ENCODE data around the gene PIN4.
"Not testable (repeated sequence)": the region's sequence is repeated elsewhere in the genome, so short reads cannot be mapped to it uniquely, and the experiment has no call there.

PIN4 gene

DNA sequence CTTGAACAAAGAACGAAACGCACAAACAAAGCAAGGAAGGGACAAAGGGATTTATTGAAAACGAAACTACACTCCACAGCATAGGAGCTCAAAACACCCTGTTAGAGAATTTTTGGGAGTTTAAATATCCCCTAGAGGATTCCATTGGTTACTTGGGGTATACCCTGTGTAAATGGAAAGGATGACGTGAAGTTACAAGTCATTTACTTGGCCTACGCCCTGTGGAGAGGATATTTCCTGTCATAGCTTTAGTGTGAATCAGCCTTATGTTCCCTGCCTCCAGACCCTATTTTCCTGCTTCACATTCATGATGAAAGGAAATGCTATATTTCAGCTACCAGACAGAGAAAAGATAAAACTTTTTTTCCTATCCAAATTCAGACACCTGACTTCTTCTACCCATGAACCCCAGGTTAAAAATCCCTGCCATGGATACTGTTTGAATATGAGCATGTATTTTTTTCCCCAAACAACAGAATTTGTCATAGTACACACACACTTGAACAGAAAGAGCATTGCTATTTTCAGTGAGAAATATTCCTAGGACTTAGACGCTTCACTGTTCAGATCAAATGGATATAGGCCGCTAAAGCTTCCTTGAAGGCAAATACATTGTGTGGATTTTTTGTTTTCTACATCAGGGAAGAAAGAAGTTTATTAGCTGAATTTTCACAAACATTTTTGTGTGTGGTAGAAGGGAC, 20.4 kb downstream of the PIN4 start:
- no peaks in the 10 kb centered on the region for H3K4me1 ChIP-seq (ENCODE audit: control insufficient read depth in 2 of 2, insufficient read depth in 2 of 2, low read length in 2 of 2)
- H3K4me3 ChIP-seq (ENCODE audit: low read length in 2 of 2), result no peak overlapping the region
- peaks cover 0 to 37% of the 10 kb centered on the region in 2 donors for H3K36me3 ChIP-seq (ENCODE audit: control insufficient read depth in 2 of 2, insufficient read depth in 2 of 2, low read length in 2 of 2)
- no peaks in the 10 kb centered on the region for H3K9me3 ChIP-seq (ENCODE audit: control insufficient read depth in 2 of 2, low read length in 2 of 2)
- no peaks in the 10 kb centered on the region for H3K27me3 ChIP-seq (ENCODE audit: control insufficient read depth in 2 of 2, insufficient read depth in 2 of 2, low read length in 2 of 2)
- H3K9ac ChIP-seq (ENCODE audit: low read depth in 1 of 2, low read length in 2 of 2), result no peak overlapping the region
- no peak overlapping the region for H3K27ac ChIP-seq (ENCODE audit: low read depth in 2 of 2, low read length in 2 of 2)

DNA sequence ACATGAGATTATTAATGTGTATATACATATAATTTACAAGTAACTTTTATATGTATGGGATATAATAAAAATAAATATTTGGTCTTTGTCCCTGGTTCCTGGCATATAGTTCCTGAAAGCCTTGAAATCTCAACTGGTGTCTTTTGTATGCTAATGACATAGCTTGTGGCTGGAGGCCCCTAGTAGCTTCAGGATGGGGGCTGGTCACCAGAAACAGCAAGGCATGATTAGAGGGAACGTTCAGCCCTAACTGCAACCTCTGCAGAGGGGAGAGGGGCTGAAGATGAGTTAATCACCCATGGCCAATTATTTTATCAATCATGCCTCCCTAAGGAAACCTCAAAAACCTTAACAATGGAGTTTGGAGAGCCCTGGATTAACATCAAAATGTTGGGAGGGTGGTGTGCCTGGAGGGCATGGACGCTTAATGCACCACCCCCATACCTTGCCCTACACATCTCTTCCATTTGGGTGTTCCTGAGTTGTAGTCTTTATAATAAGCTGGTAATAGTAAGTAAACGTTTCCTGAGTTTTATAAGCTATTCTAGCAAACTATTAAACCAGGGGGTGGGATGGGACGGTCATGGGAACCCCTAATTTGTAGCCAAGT, 21.3 kb downstream of the PIN4 start:
- no peaks in the 10 kb centered on the region for H3K4me1 ChIP-seq (ENCODE audit: control insufficient read depth in 2 of 2, insufficient read depth in 2 of 2, low read length in 2 of 2)
- H3K9ac ChIP-seq (ENCODE audit: low read depth in 1 of 2, low read length in 2 of 2), result no peak overlapping the region
- no peaks in the 10 kb centered on the region for H3K27me3 ChIP-seq (ENCODE audit: control insufficient read depth in 2 of 2, insufficient read depth in 2 of 2, low read length in 2 of 2)
- H3K4me3 ChIP-seq (ENCODE audit: low read length in 2 of 2), result no peak overlapping the region
- H3K27ac ChIP-seq (ENCODE audit: low read depth in 2 of 2, low read length in 2 of 2), result no peak overlapping the region
- no peaks in the 10 kb centered on the region for H3K9me3 ChIP-seq (ENCODE audit: control insufficient read depth in 2 of 2, low read length in 2 of 2)
- H3K36me3 ChIP-seq (ENCODE audit: control insufficient read depth in 2 of 2, insufficient read depth in 2 of 2, low read length in 2 of 2), result peaks cover 0 to 29% of the 10 kb centered on the region in 2 donors

DNA sequence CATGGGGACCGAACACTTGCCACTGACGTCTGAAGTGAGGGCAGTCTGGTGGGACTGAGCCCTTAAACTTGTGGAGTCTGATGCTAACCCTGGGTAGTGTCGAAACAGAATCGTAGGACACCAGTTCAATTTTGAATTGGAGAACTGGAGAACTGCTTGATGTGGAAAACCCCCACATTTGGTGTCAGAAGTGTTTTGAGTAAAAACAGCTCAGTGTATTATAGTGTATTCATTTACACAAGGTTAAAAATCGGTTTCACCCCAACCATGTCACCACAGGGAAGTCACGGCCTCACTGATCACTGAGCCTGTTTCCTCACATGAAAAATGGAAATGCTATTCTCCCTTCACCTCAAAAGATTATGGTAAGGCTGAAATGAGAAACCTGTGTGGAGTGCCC, 21.9 kb downstream of the PIN4 start:
- H3K36me3 ChIP-seq (ENCODE audit: control insufficient read depth in 2 of 2, insufficient read depth in 2 of 2, low read length in 2 of 2), result peaks cover 0 to 27% of the 10 kb centered on the region in 2 donors
- no peaks in the 10 kb centered on the region for H3K9me3 ChIP-seq (ENCODE audit: control insufficient read depth in 2 of 2, low read length in 2 of 2)
- no peaks in the 10 kb centered on the region for H3K4me1 ChIP-seq (ENCODE audit: control insufficient read depth in 2 of 2, insufficient read depth in 2 of 2, low read length in 2 of 2)
- H3K4me3 ChIP-seq (ENCODE audit: low read length in 2 of 2), result no peak overlapping the region
- no peak overlapping the region for H3K9ac ChIP-seq (ENCODE audit: low read depth in 1 of 2, low read length in 2 of 2)
- H3K27me3 ChIP-seq (ENCODE audit: control insufficient read depth in 2 of 2, insufficient read depth in 2 of 2, low read length in 2 of 2), result no peaks in the 10 kb centered on the region
- H3K27ac ChIP-seq (ENCODE audit: low read depth in 2 of 2, low read length in 2 of 2), result no peak overlapping the region

DNA sequence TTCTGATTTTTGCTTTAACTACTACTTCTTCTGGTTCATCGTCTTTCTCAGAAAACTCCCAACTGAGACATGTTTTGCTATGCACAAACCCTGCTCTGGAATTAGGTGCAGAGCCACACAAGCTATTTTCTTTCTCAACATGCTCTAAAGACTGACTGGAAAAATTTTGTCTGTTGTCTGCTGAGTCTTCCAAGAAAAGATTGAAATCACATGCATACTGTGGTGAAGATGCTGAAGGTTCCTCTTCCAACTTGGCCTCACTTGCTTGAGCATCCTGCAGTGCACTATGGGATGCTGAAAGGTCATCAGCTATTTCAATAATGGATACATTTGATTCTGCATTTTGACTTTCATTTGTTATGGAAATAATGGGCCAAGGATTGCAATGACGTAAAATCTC, 24.1 kb downstream of the PIN4 start:
- Histone ChIP-seq H3K9ac (ENCODE audit: low read depth in 1 of 2, low read length in 2 of 2) (no peak overlapping the region), H3K4me1 (ENCODE audit: control insufficient read depth in 2 of 2, insufficient read depth in 2 of 2, low read length in 2 of 2) (no peaks in the 10 kb centered on the region), H3K36me3 (ENCODE audit: control insufficient read depth in 2 of 2, insufficient read depth in 2 of 2, low read length in 2 of 2) (peaks cover 0 to 16% of the 10 kb centered on the region in 2 donors), H3K4me3 (ENCODE audit: low read length in 2 of 2) (no peak overlapping the region), H3K27ac (ENCODE audit: low read depth in 2 of 2, low read length in 2 of 2) (no peak overlapping the region), H3K27me3 (ENCODE audit: control insufficient read depth in 2 of 2, insufficient read depth in 2 of 2, low read length in 2 of 2) (no peaks in the 10 kb centered on the region), H3K9me3 (ENCODE audit: control insufficient read depth in 2 of 2, low read length in 2 of 2) (no peaks in the 10 kb centered on the region)

DNA sequence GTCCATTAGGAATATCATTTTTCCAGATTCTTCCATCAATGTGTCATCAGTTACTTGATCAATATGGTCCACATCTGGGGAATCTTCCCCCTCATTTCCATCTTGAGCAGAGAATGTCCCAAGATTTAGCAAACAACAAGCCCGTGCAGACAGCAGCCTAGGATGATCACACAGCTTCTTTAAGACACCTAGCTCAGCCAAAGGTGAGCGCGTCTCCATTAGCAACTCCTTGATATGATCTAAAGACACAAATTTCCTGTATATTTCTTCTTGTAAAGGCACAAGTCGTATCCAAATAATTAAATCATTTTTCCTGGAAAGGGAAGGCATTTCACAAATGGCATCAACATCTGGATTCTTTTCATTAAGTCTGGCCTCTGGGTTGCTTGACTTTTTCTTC, 25.8 kb downstream of the PIN4 start:
- Histone ChIP-seq H3K36me3 (ENCODE audit: control insufficient read depth in 2 of 2, insufficient read depth in 2 of 2, low read length in 2 of 2) (peaks cover 0 to 16% of the 10 kb centered on the region in 2 donors), H3K27me3 (ENCODE audit: control insufficient read depth in 2 of 2, insufficient read depth in 2 of 2, low read length in 2 of 2) (no peaks in the 10 kb centered on the region), H3K9ac (ENCODE audit: low read depth in 1 of 2, low read length in 2 of 2) (no peak overlapping the region)

DNA sequence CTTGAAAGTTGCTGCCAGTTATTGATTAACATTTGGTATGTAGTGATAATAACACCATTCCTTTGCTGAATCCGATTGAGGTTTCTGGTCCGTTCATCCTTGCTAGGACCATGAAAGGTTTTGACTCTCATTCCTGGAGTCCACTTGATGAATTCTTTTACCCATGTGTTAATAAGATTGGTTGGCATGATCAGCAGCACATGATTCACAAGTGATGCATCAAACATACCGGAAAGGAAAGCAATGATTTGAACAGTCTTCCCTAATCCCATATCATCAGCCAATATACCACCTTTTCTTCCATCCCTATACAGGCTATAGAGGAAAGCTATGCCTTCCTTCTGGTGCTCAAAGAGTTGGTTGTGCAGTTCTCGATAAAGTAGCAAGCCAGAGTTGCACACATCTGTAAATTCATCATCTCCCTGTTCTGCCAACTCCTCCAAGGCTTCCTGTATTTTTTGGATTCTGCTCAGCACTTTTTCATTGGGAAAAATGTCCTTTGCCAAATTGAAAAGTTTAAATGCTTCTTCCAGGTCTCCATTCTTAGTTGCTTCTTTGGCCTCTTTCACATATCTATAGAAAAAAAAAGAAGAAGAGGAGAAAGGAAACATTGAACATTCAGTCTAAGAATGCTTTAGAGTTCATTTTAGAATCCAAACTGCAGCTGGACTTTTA, 26.7 kb downstream of the PIN4 start:
- H3K27me3 ChIP-seq (ENCODE audit: control insufficient read depth in 2 of 2, insufficient read depth in 2 of 2, low read length in 2 of 2), result no peaks in the 10 kb centered on the region

More for the DNA sequence above, 25.8 kb downstream of the PIN4 start:
- no peaks in the 10 kb centered on the region for H3K9me3 ChIP-seq (ENCODE audit: control insufficient read depth in 2 of 2, low read length in 2 of 2)
- H3K4me3 ChIP-seq (ENCODE audit: low read length in 2 of 2), result no peak overlapping the region
- H3K27ac ChIP-seq (ENCODE audit: low read depth in 2 of 2, low read length in 2 of 2), result no peak overlapping the region
- H3K4me1 ChIP-seq (ENCODE audit: control insufficient read depth in 2 of 2, insufficient read depth in 2 of 2, low read length in 2 of 2), result no peaks in the 10 kb centered on the region

DNA sequence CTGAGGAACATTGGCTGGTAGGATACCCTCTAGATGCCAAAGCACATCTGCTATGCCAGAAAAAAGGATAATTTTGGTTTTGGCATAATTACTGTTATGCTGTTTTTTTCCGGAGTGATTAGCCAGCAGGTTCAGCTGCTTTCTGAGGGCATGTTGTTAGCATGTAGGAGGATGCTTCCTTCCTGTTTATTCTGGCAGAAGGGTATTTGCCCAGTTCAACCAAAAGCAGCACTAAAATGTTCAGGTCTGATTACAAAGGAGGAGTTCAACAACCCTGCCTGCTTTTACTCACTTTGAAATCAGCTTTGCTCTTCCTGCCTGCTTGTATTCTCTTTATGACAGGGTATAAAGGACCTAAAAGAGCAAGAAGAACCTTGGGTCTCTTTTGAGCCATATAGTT, 35.4 kb downstream of the PIN4 start:
- no peak overlapping the region for H3K4me3 ChIP-seq (ENCODE audit: low read length in 2 of 2)
- H3K36me3 ChIP-seq (ENCODE audit: control insufficient read depth in 2 of 2, insufficient read depth in 2 of 2, low read length in 2 of 2), result peaks cover 0 to 2% of the 10 kb centered on the region in 2 donors
- no peaks in the 10 kb centered on the region for H3K4me1 ChIP-seq (ENCODE audit: control insufficient read depth in 2 of 2, insufficient read depth in 2 of 2, low read length in 2 of 2)
- no peak overlapping the region for H3K9ac ChIP-seq (ENCODE audit: low read depth in 1 of 2, low read length in 2 of 2)
- H3K27ac ChIP-seq (ENCODE audit: low read depth in 2 of 2, low read length in 2 of 2), result no peak overlapping the region
- H3K27me3 ChIP-seq (ENCODE audit: control insufficient read depth in 2 of 2, insufficient read depth in 2 of 2, low read length in 2 of 2), result no peaks in the 10 kb centered on the region
- no peaks in the 10 kb centered on the region for H3K9me3 ChIP-seq (ENCODE audit: control insufficient read depth in 2 of 2, low read length in 2 of 2)

More for the DNA sequence above, 26.7 kb downstream of the PIN4 start:
- Histone ChIP-seq H3K9ac (ENCODE audit: low read depth in 1 of 2, low read length in 2 of 2) (no peak overlapping the region), H3K4me1 (ENCODE audit: control insufficient read depth in 2 of 2, insufficient read depth in 2 of 2, low read length in 2 of 2) (no peaks in the 10 kb centered on the region), H3K9me3 (ENCODE audit: control insufficient read depth in 2 of 2, low read length in 2 of 2) (no peaks in the 10 kb centered on the region), H3K4me3 (ENCODE audit: low read length in 2 of 2) (no peak overlapping the region), H3K27ac (ENCODE audit: low read depth in 2 of 2, low read length in 2 of 2) (no peak overlapping the region), H3K36me3 (ENCODE audit: control insufficient read depth in 2 of 2, insufficient read depth in 2 of 2, low read length in 2 of 2) (peaks cover 0 to 13% of the 10 kb centered on the region in 2 donors)

DNA sequence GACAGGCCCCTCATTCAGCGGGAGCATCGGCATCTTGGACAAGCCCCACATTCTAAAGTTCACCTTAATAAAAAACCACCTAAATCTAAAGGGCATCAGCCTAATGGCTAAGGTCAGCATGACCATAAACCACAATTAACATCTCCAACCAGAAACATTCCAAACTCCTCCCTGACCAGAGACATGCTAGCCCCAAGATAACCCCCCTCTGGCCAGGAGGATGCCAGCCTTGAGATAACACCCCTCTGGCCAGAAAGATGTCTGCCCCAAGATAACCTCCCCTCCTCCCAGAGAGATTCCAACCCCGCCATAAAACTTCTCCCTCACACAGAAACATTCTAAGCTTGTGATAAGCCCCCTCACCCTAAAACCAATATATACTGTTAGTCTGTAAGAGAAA, 38.8 kb downstream of the PIN4 start:
- not testable (repeated sequence) for H3K27ac ChIP-seq (ENCODE audit: low read depth in 2 of 2, low read length in 2 of 2); H3K9me3 ChIP-seq (ENCODE audit: control insufficient read depth in 2 of 2, low read length in 2 of 2); H3K4me1 ChIP-seq (ENCODE audit: control insufficient read depth in 2 of 2, insufficient read depth in 2 of 2, low read length in 2 of 2)

DNA sequence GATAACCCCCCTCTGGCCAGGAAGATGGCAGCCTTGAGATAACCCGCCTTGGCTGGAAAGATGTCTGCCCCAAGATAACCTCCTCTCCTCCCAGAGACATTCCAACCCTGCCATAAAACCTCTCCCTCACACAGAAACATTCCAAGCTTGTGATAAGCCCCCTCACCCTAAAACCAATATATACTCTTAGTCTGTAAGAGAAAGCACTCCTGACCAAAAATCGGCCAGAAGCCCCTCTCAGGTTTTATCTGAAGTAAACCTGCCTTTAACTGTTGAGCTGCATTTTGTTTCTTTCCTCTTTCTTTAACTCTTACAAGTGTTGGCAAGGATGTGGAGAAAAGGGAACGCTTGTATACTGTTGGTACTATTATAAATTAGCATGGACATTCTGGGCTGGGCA, 48.7 kb downstream of the PIN4 start:
- Histone ChIP-seq H3K4me1 (ENCODE audit: control insufficient read depth in 2 of 2, insufficient read depth in 2 of 2, low read length in 2 of 2) (no peaks in the 10 kb centered on the region), H3K27me3 (ENCODE audit: control insufficient read depth in 2 of 2, insufficient read depth in 2 of 2, low read length in 2 of 2) (no peaks in the 10 kb centered on the region), H3K27ac (ENCODE audit: low read depth in 2 of 2, low read length in 2 of 2) (no peak overlapping the region), H3K9me3 (ENCODE audit: control insufficient read depth in 2 of 2, low read length in 2 of 2) (peaks cover 0 to 3% of the 10 kb centered on the region in 2 donors), H3K9ac (ENCODE audit: low read depth in 1 of 2, low read length in 2 of 2) (no peak overlapping the region), H3K36me3 (ENCODE audit: control insufficient read depth in 2 of 2, insufficient read depth in 2 of 2, low read length in 2 of 2) (no peaks in the 10 kb centered on the region), H3K4me3 (ENCODE audit: low read length in 2 of 2) (no peak overlapping the region)

More for the DNA sequence above, 38.8 kb downstream of the PIN4 start:
- not testable (repeated sequence) for H3K9ac ChIP-seq (ENCODE audit: low read depth in 1 of 2, low read length in 2 of 2); H3K27me3 ChIP-seq (ENCODE audit: control insufficient read depth in 2 of 2, insufficient read depth in 2 of 2, low read length in 2 of 2); H3K4me3 ChIP-seq (ENCODE audit: low read length in 2 of 2); H3K36me3 ChIP-seq (ENCODE audit: control insufficient read depth in 2 of 2, insufficient read depth in 2 of 2, low read length in 2 of 2)

DNA sequence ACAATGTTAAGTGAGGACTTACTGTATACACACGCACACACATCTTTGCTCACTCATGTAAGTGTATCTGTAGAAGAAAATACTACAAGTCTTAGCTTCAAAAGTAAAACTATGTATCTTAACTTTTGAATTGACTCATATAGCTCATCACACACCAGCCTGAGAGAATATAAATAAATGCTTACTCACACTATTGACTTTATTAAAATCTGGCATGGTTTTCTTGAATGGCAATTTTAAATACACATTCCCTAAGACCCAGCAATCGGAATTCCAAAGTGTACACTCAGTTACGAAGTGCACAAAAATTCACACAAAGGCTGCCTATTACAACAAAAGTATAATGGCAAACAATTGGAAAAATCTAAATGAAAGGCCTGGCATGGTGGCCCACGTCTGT, 55.3 kb downstream of the PIN4 start:
- H3K36me3 ChIP-seq (ENCODE audit: control insufficient read depth in 2 of 2, insufficient read depth in 2 of 2, low read length in 2 of 2), result no peaks in the 10 kb centered on the region
- H3K27ac ChIP-seq (ENCODE audit: low read depth in 2 of 2, low read length in 2 of 2), result no peak overlapping the region
- H3K9ac ChIP-seq (ENCODE audit: low read depth in 1 of 2, low read length in 2 of 2), result no peak overlapping the region
- H3K27me3 ChIP-seq (ENCODE audit: control insufficient read depth in 2 of 2, insufficient read depth in 2 of 2, low read length in 2 of 2), result no peaks in the 10 kb centered on the region
- H3K4me1 ChIP-seq (ENCODE audit: control insufficient read depth in 2 of 2, insufficient read depth in 2 of 2, low read length in 2 of 2), result peaks cover 3% of the 10 kb centered on the region in 2 donors
- no peaks in the 10 kb centered on the region for H3K9me3 ChIP-seq (ENCODE audit: control insufficient read depth in 2 of 2, low read length in 2 of 2)
- H3K4me3 ChIP-seq (ENCODE audit: low read length in 2 of 2), result no peak overlapping the region

Measured in mucosa of rectum (tissue), 2 donors.